K562 (cell line): ENCODE measurements around the gene COL6A1. TPM values are rescaled to one million over a fixed set of nuclear protein-coding genes. Genes with fewer than 3 reads are reported as not detected.

Experiments
- BRF2 ChIP-seq: IDR thresholded peaks from 3 replicates; pipeline ENCODE4 v1.6.1; 2011; ENCODE audit warnings: borderline replicate concordance, mild to moderate bottlenecking; ENCODE audit not compliant: insufficient read length, insufficient read depth
- CBFA2T2 ChIP-seq: fragments of 450-650 bp; conservative IDR thresholded peaks from 2 replicates; pipeline ENCODE4 v1.6.1; 2017; ENCODE audit warnings: mild to moderate bottlenecking
- COPS2 ChIP-seq: fragments of 450-650 bp; conservative IDR thresholded peaks from 2 replicates; pipeline ENCODE4 v1.6.1; 2016; ENCODE audit warnings: mild to moderate bottlenecking, moderate library complexity
- FIP1L1 ChIP-seq: fragments of 200-400 bp; formaldehyde crosslinking; IDR thresholded peaks from 2 replicates; pipeline ENCODE4 v1.6.1; 2018; ENCODE audit warnings: mild to moderate bottlenecking, low read depth, low read length; ENCODE audit not compliant: poor library complexity, severe bottlenecking
- GATAD2A ChIP-seq: fragments of 450-650 bp; IDR thresholded peaks from 2 replicates; pipeline ENCODE4 v1.6.1; 2017
- GTF2F1 ChIP-seq: IDR thresholded peaks from 2 replicates; pipeline ENCODE4 v1.6.1; 2011; ENCODE audit warnings: low read depth, low read length, improper control_type of control experiment
- KLF13 ChIP-seq: fragments of 450-650 bp; IDR thresholded peaks from 2 replicates; pipeline ENCODE4 v1.6.1; 2016; ENCODE audit warnings: missing genetic modification characterization, low read depth, mild to moderate bottlenecking, missing compliant biosample characterization, moderate library complexity, borderline replicate concordance
- MAX ChIP-seq: sonication (generic); formaldehyde crosslinking; IDR thresholded peaks from 2 replicates; pipeline ENCODE4 v1.9.0; 2022; ENCODE audit warnings: mild to moderate bottlenecking, missing genetic modification reagents
- MBD2 ChIP-seq: sonication (generic); IDR thresholded peaks from 2 replicates; pipeline ENCODE4 v1.6.1; 2016; ENCODE audit warnings: low read depth, borderline replicate concordance
- NCOR1 ChIP-seq: fragments of 450-650 bp; IDR thresholded peaks from 2 replicates; pipeline ENCODE4 v1.6.1; 2016; ENCODE audit warnings: mild to moderate bottlenecking, moderate library complexity
- NFATC3 ChIP-seq: fragments of 450-650 bp; IDR thresholded peaks from 2 replicates; pipeline ENCODE4 v1.6.1; 2017; ENCODE audit warnings: mild to moderate bottlenecking
- PHF20 ChIP-seq: fragments of 450-650 bp; IDR thresholded peaks from 2 replicates; pipeline ENCODE4 v1.6.1; 2018; ENCODE audit not compliant: partially characterized antibody
- ZBTB2 ChIP-seq: fragments of 450-650 bp; IDR thresholded peaks from 2 replicates; pipeline ENCODE4 v1.6.1; 2016; ENCODE audit warnings: antibody characterized with exemption
- ZC3H11A ChIP-seq: IDR thresholded peaks from 2 replicates; pipeline ENCODE4 v1.6.1; 2012; ENCODE audit warnings: low read depth, low read length, improper control_type of control experiment
- ZNF146 ChIP-seq: IDR thresholded peaks from one replicate; pipeline ENCODE4 v1.6.1; 2018; ENCODE audit warnings: missing compliant biosample characterization; ENCODE audit not compliant: unreplicated experiment
- ZNF316 ChIP-seq: fragments of 450-650 bp; IDR thresholded peaks from 2 replicates; pipeline ENCODE4 v1.6.1; 2016
- ZNF707 ChIP-seq: fragments of 250-450 bp; sonication (Bioruptor Pico); conservative IDR thresholded peaks from 2 replicates; pipeline ENCODE4 v1.8.0; 2022; ENCODE audit warnings: inconsistent platforms, mild to moderate bottlenecking, moderate library complexity
- polyA plus RNA-seq, 8 experiments: library from polyadenylated mRNA; depleted of rRNA in 4 of 8; stranded (reverse) in 5 of 8; unstranded in 3 of 8; fragments of >200 nt; fragmentation: Nextera tagmentation in 2 of 8; fragmentation: Illumina TruSeq in 1 of 8; extraction: Ambion mirVana in 2 of 8; extraction: Trizol in 1 of 8; gene quantifications; 2 replicates each; pipeline versions ENCODE4 v1.2.1 to v1.2.3, GENCODE V29; 2011 to 2014; ENCODE audit warnings: inconsistent platforms in 1 of 8, missing spikeins in 1 of 8
- total RNA-seq, 7 experiments: library from RNA; depleted of rRNA in 6 of 7; stranded (reverse); fragments of >200 nt in 6 of 7; fragmentation: Illumina TruSeq in 2 of 7; extraction: Trizol in 2 of 7; gene quantifications; 2 replicates each; pipeline versions ENCODE4 v1.2.1 to v1.2.3, GENCODE V29; 2011 to 2021; ENCODE audit warnings: low replicate concordance in 1 of 7
- TF ChIP-seq, protein P1 (sequence below): fragments of 150-350 bp; IDR thresholded peaks from 2 replicates; pipeline ENCODE4 v1.6.1; 2014; ENCODE audit warnings: low read depth, mild to moderate bottlenecking, low read length, borderline replicate concordance
- TF ChIP-seq, protein P2 (sequence below): fragments of 250-450 bp; sonication (Bioruptor Pico); IDR thresholded peaks from 2 replicates; pipeline ENCODE4 v1.6.1; 2021; ENCODE audit warnings: mild to moderate bottlenecking
- TF ChIP-seq, protein P3 (sequence below): sonication (generic); formaldehyde crosslinking; IDR thresholded peaks from 2 replicates; pipeline ENCODE4 v1.8.1; 2022; ENCODE audit warnings: missing genetic modification reagents
- TF ChIP-seq, protein P4 (sequence below): fragments of 450-650 bp; IDR thresholded peaks from 2 replicates; pipeline ENCODE4 v1.6.1; 2016

COL6A1 gene
- total and polyA plus RNA-seq, 9 of the 15 experiments (the other 6 are each of a cell fraction or from before 2014, with no cell fraction given) = 0.07 to 1.3 (median 0.14) TPM; not detected in 3

- TF ChIP-seq, protein P1, sequence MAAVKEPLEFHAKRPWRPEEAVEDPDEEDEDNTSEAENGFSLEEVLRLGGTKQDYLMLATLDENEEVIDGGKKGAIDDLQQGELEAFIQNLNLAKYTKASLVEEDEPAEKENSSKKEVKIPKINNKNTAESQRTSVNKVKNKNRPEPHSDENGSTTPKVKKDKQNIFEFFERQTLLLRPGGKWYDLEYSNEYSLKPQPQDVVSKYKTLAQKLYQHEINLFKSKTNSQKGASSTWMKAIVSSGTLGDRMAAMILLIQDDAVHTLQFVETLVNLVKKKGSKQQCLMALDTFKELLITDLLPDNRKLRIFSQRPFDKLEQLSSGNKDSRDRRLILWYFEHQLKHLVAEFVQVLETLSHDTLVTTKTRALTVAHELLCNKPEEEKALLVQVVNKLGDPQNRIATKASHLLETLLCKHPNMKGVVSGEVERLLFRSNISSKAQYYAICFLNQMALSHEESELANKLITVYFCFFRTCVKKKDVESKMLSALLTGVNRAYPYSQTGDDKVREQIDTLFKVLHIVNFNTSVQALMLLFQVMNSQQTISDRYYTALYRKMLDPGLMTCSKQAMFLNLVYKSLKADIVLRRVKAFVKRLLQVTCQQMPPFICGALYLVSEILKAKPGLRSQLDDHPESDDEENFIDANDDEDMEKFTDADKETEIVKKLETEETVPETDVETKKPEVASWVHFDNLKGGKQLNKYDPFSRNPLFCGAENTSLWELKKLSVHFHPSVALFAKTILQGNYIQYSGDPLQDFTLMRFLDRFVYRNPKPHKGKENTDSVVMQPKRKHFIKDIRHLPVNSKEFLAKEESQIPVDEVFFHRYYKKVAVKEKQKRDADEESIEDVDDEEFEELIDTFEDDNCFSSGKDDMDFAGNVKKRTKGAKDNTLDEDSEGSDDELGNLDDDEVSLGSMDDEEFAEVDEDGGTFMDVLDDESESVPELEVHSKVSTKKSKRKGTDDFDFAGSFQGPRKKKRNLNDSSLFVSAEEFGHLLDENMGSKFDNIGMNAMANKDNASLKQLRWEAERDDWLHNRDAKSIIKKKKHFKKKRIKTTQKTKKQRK = no peak
- 0 out of 2 replicates have a peak, but pooled peaks have one; percentile 7 for TF ChIP-seq KLF13 (tag)
- no peak for TF ChIP-seq ZBTB2
- TF ChIP-seq MAX (CRISPR knock-in tag) = no peak
- TF ChIP-seq PHF20 = no peak
- TF ChIP-seq, protein P2, sequence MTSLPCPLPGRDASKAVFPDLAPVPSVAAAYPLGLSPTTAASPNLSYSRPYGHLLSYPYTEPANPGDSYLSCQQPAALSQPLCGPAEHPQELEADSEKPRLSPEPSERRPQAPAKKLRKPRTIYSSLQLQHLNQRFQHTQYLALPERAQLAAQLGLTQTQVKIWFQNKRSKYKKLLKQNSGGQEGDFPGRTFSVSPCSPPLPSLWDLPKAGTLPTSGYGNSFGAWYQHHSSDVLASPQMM (CRISPR knock-in tag) = no peak
- TF ChIP-seq ZC3H11A = no peak
- TF ChIP-seq GTF2F1 = 0 out of 2 replicates have a peak, but pooled peaks have one; percentile 2
- TF ChIP-seq BRF2 = no peak
- TF ChIP-seq ZNF316 = peak; percentile 8; the same call in 1 of the 2 replicates
- TF ChIP-seq, protein P3, sequence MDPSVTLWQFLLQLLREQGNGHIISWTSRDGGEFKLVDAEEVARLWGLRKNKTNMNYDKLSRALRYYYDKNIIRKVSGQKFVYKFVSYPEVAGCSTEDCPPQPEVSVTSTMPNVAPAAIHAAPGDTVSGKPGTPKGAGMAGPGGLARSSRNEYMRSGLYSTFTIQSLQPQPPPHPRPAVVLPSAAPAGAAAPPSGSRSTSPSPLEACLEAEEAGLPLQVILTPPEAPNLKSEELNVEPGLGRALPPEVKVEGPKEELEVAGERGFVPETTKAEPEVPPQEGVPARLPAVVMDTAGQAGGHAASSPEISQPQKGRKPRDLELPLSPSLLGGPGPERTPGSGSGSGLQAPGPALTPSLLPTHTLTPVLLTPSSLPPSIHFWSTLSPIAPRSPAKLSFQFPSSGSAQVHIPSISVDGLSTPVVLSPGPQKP = no peak
- no peak for TF ChIP-seq NFATC3
- TF ChIP-seq GATAD2A = no peak
- no peak for TF ChIP-seq ZNF146 (CRISPR knock-in tag)
- TF ChIP-seq COPS2 = no peak
- TF ChIP-seq MBD2 = no peak
- TF ChIP-seq, protein P4, sequence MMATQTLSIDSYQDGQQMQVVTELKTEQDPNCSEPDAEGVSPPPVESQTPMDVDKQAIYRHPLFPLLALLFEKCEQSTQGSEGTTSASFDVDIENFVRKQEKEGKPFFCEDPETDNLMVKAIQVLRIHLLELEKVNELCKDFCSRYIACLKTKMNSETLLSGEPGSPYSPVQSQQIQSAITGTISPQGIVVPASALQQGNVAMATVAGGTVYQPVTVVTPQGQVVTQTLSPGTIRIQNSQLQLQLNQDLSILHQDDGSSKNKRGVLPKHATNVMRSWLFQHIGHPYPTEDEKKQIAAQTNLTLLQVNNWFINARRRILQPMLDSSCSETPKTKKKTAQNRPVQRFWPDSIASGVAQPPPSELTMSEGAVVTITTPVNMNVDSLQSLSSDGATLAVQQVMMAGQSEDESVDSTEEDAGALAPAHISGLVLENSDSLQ = no peak
- no peak for TF ChIP-seq CBFA2T2
- TF ChIP-seq ZNF707 (CRISPR knock-in tag) = no peak
- no peak for TF ChIP-seq FIP1L1
- TF ChIP-seq NCOR1 = no peak
Observed at GRCh38 chr21:46041183-46041582, 59.6 kb downstream of the COL6A1 start (continued).
